ENCODE measurements around the gene BAMBI. TPM values are rescaled to one million over a fixed set of nuclear protein-coding genes. Genes with fewer than 3 reads are reported as not detected.

The BAMBI gene
- total RNA-seq, 1 experiment from 2014 or later: 6.2 TPM

GRCh38 chr10:28710202-28710886, 33.0 kb downstream of the BAMBI start:
- Histone ChIP-seq H3K4me2 (ENCODE audit: low read length) (no peak overlapping the region), H3K27me3 (ENCODE audit: insufficient read depth, low read length) (no peaks in the 10 kb centered on the region), H3K9ac (ENCODE audit: low read length) (no peak overlapping the region), H3K36me3 (ENCODE audit: control insufficient read depth in 1 of 2, insufficient read depth in 2 of 2, low read length in 2 of 2) (no peaks in the 10 kb centered on the region), H2AFZ (ENCODE audit: low read depth, low read length, poor library complexity, severe bottlenecking) (no peak overlapping the region), H3K27ac (ENCODE audit: low read depth, low read length) (no peak overlapping the region), H3K79me2 (ENCODE audit: insufficient read depth, low read length) (no peaks in the 10 kb centered on the region), H3K4me3 (replicated peaks in 1 of 2; ENCODE audit: low read depth in 1 of 2, low read length in 2 of 2) (no peak overlapping the region), H3K4me1 (ENCODE audit: control insufficient read depth in 1 of 2, insufficient read depth in 2 of 2, low read length in 2 of 2) (no peaks in the 10 kb centered on the region), H4K20me1 (ENCODE audit: insufficient read depth) (no peaks in the 10 kb centered on the region), H3K9me2 (ENCODE audit: insufficient read depth) (no peaks in the 10 kb centered on the region), H3K9me3 (ENCODE audit: control insufficient read depth in 1 of 2, insufficient read depth in 1 of 2, low read depth in 1 of 2, low read length in 2 of 2) (no peaks in the 10 kb centered on the region)
- TF ChIP-seq EGR1 (IDR thresholded peaks at IDR 0.05; ENCODE audit: low read depth) (no peak), JUND (IDR thresholded peaks at IDR 0.05) (no peak), EZH2phosphoT487 (IDR thresholded peaks at IDR 0.05; ENCODE audit: borderline replicate concordance) (no peak), ZFX (IDR thresholded peaks at IDR 0.05) (no peak), SIN3A (IDR thresholded peaks at IDR 0.05; ENCODE audit: low read depth) (no peak), YY1 (IDR thresholded peaks at IDR 0.05; ENCODE audit: extremely low read depth, insufficient replicate concordance, low read depth, low read length) (no peak), CBX3 (IDR thresholded peaks at IDR 0.05; ENCODE audit: low read depth) (no peak), RAD21 (IDR thresholded peaks at IDR 0.05; ENCODE audit: low read depth) (no peak), POLR2A (IDR thresholded peaks at IDR 0.05; ENCODE audit: borderline replicate concordance, extremely low read depth, insufficient read depth, insufficient read length) (no peak), EZH2 (IDR thresholded peaks at IDR 0.05) (no peak), SP1 (IDR thresholded peaks at IDR 0.05; ENCODE audit: low read depth) (no peak), ZBTB33 (IDR thresholded peaks at IDR 0.05; ENCODE audit: extremely low read depth, insufficient replicate concordance, low read length) (no peak), TCF7L2 (IDR thresholded peaks at IDR 0.05; ENCODE audit: borderline replicate concordance, extremely low read depth, insufficient read depth, insufficient read length) (no peak), ATF3 (IDR thresholded peaks at IDR 0.05) (no peak), POLR2AphosphoS5 (IDR thresholded peaks at IDR 0.05; ENCODE audit: low read depth, low read length) (no peak)
- TF ChIP-seq, protein P1, sequence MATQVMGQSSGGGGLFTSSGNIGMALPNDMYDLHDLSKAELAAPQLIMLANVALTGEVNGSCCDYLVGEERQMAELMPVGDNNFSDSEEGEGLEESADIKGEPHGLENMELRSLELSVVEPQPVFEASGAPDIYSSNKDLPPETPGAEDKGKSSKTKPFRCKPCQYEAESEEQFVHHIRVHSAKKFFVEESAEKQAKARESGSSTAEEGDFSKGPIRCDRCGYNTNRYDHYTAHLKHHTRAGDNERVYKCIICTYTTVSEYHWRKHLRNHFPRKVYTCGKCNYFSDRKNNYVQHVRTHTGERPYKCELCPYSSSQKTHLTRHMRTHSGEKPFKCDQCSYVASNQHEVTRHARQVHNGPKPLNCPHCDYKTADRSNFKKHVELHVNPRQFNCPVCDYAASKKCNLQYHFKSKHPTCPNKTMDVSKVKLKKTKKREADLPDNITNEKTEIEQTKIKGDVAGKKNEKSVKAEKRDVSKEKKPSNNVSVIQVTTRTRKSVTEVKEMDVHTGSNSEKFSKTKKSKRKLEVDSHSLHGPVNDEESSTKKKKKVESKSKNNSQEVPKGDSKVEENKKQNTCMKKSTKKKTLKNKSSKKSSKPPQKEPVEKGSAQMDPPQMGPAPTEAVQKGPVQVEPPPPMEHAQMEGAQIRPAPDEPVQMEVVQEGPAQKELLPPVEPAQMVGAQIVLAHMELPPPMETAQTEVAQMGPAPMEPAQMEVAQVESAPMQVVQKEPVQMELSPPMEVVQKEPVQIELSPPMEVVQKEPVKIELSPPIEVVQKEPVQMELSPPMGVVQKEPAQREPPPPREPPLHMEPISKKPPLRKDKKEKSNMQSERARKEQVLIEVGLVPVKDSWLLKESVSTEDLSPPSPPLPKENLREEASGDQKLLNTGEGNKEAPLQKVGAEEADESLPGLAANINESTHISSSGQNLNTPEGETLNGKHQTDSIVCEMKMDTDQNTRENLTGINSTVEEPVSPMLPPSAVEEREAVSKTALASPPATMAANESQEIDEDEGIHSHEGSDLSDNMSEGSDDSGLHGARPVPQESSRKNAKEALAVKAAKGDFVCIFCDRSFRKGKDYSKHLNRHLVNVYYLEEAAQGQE (IDR thresholded peaks at IDR 0.05; ENCODE audit: low read depth): no peak
- TF ChIP-seq, protein P2, sequence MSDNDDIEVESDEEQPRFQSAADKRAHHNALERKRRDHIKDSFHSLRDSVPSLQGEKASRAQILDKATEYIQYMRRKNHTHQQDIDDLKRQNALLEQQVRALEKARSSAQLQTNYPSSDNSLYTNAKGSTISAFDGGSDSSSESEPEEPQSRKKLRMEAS (IDR thresholded peaks at IDR 0.05): no peak
- TF ChIP-seq, protein P3, sequence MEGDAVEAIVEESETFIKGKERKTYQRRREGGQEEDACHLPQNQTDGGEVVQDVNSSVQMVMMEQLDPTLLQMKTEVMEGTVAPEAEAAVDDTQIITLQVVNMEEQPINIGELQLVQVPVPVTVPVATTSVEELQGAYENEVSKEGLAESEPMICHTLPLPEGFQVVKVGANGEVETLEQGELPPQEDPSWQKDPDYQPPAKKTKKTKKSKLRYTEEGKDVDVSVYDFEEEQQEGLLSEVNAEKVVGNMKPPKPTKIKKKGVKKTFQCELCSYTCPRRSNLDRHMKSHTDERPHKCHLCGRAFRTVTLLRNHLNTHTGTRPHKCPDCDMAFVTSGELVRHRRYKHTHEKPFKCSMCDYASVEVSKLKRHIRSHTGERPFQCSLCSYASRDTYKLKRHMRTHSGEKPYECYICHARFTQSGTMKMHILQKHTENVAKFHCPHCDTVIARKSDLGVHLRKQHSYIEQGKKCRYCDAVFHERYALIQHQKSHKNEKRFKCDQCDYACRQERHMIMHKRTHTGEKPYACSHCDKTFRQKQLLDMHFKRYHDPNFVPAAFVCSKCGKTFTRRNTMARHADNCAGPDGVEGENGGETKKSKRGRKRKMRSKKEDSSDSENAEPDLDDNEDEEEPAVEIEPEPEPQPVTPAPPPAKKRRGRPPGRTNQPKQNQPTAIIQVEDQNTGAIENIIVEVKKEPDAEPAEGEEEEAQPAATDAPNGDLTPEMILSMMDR (IDR thresholded peaks at IDR 0.05 in 2 of 3, conservative IDR thresholded peaks at IDR 0.05 in 1 of 3; ENCODE audit: borderline replicate concordance in 1 of 3, insufficient read depth in 1 of 3, low read depth in 2 of 3, low read length in 2 of 3): no peak
- BruUV-seq (replicated peaks): no TSS peak
- RAD21 ChIA-PET (ENCODE audit: low non-redundant PET in 1 of 2, low total read pairs in 2 of 2, uncharacterized antibody in 2 of 2, unreplicated experiment in 2 of 2): no interaction called here
- DNase-seq (ENCODE audit: low read depth, low spot score) (no peak), ATAC-seq (no peak)
- CTCF ChIA-PET: no interaction called here
- POLR2A ChIA-PET: no interaction called here
- intact Hi-C loops (cut with micrococcal nuclease): no loop called here
